CD4-positive, alpha-beta T cell treated with Interleukin-6 at 100 ng/mL for 8 hours (primary cell): Measurements from ENCODE around the gene MDM1.

ENCODE experiments used
- DNase-seq: peaks from one replicate; pipeline ENCODE4 v3.0.0-alpha.2; 2020; ENCODE audit warnings: mixed read lengths, low spot score

MDM1 gene

DNA sequence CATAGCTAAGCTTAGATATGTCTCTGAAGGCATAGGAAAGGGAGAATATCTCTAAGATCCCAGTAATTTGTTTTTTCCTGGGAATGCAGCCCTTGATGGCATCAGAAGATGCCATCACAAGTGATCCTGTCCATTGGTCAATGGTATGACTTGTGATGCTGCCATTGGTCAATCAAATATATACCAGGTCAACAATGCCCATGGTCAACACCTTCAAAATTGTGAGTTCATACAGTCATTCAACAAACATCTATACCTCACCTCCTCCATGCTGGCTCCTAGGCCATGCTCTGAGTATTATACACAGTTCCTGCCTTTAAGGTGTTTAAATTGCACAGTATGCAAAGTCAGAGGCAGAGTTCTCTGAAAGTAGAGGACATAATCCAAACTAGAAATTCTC lies 59.4 kb downstream of the MDM1 start:
- DNase-seq = no peak

GRCh38 chr12:68271346-68271745 lies 60.8 kb downstream of the MDM1 start:
- no peak for DNase-seq

DNA sequence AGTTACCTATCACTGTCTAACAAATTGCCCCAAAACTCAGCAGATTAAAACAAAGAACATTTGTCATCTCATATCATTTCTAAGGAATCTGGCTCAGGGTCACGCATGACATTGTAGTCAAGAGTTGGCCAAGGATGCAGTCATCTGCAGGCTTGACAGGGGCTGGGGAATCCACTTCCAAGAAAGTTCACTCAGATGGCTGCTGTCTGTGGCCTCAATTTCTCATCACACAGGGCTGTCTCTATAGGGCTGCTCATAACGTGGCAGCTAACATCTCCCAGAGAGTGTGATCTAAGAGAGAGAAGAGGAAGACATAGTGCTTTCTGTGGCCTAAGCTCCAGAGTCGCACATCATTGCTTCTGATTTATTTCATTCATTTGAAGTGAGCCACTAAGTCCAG lies 61.8 kb downstream of the MDM1 start:
- no peak for DNase-seq

DNA sequence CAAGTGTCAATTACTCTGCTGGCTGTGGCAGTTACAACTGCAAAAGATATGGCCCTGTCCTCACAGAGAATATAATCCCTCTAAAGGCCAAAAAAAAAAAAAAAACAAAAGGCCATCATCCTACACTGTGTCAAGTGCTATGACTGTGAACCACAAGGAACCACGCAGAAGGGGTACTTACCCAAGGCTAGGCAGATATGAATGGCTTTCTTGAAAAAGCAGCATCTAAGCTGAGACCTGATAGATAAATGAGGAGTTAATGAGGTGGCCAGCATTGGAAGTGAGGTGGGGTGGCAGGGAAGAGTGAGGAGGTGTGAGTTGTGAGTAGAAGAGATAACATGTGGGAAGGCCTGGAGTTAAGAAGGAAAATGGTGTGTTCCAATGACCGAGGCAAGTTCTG lies 62.4 kb downstream of the MDM1 start:
- DNase-seq = no peak

DNA sequence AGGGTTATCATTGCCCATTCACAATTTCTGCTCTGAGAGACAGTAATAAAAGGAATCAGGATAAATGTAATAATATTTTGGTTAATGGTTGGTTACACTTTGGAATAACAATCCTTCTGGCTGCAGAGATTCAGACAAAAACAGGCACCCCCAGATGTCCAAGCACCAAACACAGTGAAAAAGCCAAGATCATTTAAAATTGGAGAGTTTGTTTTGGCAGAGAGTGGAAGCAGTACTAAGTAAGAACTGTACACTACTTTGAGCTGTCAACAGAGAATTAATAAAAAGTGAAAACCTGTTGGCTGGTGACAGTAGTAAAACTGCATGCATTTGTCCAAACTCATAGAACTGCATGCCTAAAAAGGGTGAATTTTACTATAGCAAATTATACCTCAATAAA lies 63.2 kb downstream of the MDM1 start:
- DNase-seq = no peak

- DNase-seq = no peak
Measured at GRCh38 chr12:68267892-68268396, 64.2 kb downstream of the MDM1 start.

- no peak for DNase-seq
Measured at GRCh38 chr12:68264857-68265256, 67.3 kb downstream of the MDM1 start.

DNA sequence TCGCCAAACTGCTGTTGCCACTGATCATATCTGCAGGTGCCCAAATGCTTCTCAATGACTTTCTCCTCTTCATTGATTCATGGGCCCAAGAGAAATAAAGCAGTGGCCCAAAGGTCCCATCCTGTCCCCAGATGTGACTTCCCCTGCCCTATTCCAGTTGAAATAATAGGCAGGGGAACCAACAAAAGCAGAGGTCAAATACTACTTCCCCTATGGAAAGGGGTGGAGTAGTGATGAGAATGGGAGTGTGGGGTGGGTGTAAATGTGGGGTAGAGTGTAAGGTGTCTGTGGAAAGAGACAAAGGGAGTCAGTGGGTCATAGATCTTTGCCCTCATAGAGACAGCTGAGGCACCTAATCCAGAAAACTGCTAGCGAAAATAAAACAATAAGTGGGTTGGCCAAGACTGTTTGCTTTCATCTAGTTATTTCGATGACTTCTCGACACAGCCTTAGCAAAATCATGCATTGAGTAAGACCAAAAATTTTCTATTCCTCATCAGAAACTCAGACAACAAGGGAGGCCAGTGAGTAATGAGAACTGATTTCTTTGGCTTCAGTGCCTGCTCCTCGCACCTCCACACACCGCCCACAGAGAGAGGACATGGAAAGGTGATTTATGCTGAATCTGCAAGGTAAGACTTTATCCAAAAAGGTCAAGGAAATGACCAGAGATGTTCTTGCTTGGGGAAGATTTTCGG lies 67.9 kb downstream of the MDM1 start:
- no peak for DNase-seq

DNA sequence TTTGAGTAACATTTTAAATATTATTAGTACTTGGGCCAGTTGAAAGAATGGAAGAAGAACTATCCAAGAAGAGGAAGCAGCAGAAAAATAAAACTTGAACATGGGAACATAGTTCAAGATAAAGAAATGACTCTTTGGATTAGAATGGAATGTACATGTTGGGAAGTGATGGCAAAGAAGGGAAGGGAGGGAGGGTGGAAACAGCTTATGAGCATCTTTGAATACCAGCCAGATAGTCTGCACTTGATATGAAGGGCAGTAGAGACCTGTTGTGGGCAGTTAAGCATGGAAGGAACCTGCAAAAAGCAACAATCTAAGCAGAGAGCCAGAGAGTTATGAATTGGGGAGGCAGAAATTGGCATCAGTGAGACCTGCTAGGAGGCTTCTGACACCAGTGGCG lies 68.8 kb downstream of the MDM1 start:
- no peak for DNase-seq

DNA sequence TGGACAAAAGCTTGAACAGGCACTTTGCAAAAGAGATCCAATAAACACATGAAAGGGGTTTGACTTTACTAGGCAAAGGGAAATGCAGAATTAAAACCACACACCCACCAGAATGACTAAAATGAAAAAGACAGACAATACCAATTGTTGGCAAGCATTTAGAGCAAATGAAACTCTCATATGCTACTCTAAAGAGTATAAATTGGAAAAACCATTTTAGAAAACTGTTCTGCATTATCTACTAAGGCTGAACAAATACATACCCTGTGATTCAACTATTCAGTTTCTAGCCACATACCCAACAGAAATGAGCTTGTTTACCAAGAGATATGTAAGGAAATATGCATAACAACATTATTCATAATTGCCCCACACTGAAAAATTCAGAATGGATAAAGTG lies 70.3 kb downstream of the MDM1 start:
- no peak for DNase-seq

DNA sequence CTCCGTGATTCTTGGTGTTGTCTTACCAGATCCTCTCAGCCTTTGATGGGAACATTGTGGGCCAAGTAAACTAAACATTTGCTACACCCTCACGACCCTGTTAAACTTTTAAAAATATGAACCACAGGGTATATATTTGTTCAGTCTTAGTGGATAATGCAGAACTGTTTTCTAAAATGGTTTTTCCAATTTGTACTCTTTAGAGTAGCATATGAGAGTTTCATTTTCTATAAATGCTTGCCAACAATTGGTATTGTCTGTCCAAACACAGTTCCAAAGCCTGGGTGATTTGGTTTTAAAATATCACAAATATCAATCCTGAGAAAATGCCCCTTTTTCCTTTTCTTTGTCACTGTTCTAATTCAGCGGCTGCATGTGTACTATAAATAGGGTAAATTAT lies 72.0 kb downstream of the MDM1 start:
- no peak for DNase-seq

GRCh38 chr12:68259318-68259940 lies 72.7 kb downstream of the MDM1 start:
- DNase-seq = no peak

DNA sequence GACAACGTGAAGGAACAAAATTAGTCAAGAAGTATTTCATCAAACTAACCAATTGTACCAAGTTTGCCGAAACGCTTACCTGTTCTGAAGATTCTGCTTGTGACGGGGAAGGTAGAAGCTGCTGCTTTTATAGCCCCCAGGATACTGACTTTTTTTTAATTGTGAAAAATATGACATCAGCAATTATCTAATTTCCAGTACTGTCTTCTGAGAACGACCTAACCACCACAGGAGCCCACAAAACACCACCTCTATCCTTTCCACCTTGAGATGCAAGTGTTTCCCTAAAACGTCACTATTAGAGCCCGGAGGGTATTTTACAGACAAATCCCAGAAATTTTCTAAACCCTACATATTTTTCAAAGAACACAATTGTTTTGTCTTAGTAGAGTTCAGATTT lies 78.7 kb downstream of the MDM1 start, which contains the start of gene IL22:
IL22 (minus strand) TSS at position 101 of the 400 bp plus-strand sequence. CDS start 156 bp downstream, outside the sequence.
- no peak for DNase-seq

GRCh38 chr12:68252077-68252476 lies 80.1 kb downstream of the MDM1 start:
- DNase-seq = no peak

GRCh38 chr12:68250454-68250853 lies 81.7 kb downstream of the MDM1 start:
- DNase-seq = no peak

GRCh38 chr12:68247785-68248184 lies 84.4 kb downstream of the MDM1 start:
- DNase-seq = no peak

DNA sequence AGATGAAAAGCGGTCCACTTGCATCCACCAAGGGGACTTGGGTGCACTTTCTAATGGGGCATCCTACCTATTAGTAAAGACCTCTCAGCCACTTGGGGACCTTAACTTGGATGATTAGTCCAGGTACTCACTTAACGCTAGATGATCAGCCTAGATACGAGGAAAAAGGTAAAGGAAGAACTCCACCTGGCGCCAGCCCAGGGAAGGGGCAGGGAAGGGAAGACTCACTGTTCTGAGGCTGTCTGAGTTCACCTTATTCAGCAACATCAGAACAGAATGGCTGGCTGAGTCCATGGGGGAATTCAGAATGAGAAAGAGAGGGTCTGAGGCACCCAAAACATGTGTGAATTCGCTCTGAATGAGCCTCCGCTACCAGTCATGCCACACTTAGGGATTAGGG lies 85.8 kb downstream of the MDM1 start:
- no peak for DNase-seq

- DNase-seq = no peak
Measured at GRCh38 chr12:68245180-68246021, 86.8 kb downstream of the MDM1 start.
